Neutrophil (primary cell): ENCODE results near the gene POLA1.

Experiments used
- H3K27ac ChIP-seq: fragments of 200-600 bp; sonication (generic); 2 replicates; pipeline ENCODE4 v1.5.1; 2016; ENCODE audit warnings: mild to moderate bottlenecking, moderate library complexity
- H3K27me3 ChIP-seq: fragments of 200-600 bp; sonication (generic); 2 replicates; pipeline ENCODE4 v1.6.0; 2016; ENCODE audit warnings: mild to moderate bottlenecking
- H3K36me3 ChIP-seq: fragments of 200-600 bp; sonication (generic); 2 replicates; pipeline ENCODE4 v1.5.1; 2017
- H3K4me1 ChIP-seq, 2 experiments: fragments of 200-600 bp in 1 of 2; sonication (generic) in 1 of 2; 1 replicate in 1 of 2; 2 replicates in 1 of 2; pipeline versions ENCODE4 v1.5.1 to v1.6.1; 2013 to 2016; ENCODE audit warnings: low read depth in 1 of 2, low read length in 1 of 2, mild to moderate bottlenecking in 1 of 2, moderate library complexity in 1 of 2; ENCODE audit not compliant: control insufficient read depth in 1 of 2, insufficient read depth in 1 of 2
- H3K4me3 ChIP-seq, 2 experiments: fragments of 200-600 bp in 1 of 2; sonication (generic) in 1 of 2; 1 replicate in 1 of 2; 2 replicates in 1 of 2; pipeline ENCODE4 v1.5.1; 2013 to 2016; ENCODE audit warnings: low read depth in 1 of 2, low read length in 1 of 2, mild to moderate bottlenecking in 1 of 2, moderate library complexity in 1 of 2
- H3K9me3 ChIP-seq: fragments of 200-600 bp; sonication (generic); 2 replicates; pipeline ENCODE4 v1.5.1; 2016
- TF ChIP-seq, protein P1 (sequence below): fragments of 200-600 bp; sonication (generic); IDR thresholded peaks from 2 replicates; pipeline ENCODE4 v1.5.1; 2016; ENCODE audit warnings: antibody characterized with exemption

The POLA1 gene

DNA sequence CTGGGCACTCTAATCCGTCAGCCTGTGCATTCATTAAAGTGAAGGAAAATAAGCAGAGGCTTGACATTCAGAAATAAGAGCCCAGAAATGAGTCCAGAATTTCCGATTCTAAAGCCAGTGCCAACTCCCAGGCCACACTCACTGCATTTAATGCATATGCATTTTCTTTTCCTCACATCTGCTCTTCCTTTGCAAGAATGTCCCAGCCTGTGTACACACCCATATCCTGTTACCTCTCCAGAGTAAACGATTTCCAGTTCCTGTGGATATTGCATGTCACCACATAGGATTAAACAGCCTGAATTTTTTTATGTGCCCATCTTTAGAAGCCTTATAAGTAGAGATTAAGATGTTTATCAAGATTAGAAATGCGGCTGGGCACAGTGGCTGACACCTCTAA lies 294.6 kb downstream of the POLA1 start:
- Histone ChIP-seq H3K9me3 (no peaks in the 10 kb centered on the region), H3K27ac (no peak overlapping the region), H3K4me1 (no peaks in the 10 kb centered on the region), H3K36me3 (no peaks in the 10 kb centered on the region), H3K4me3 (no peak overlapping the region), H3K27me3 (no peaks in the 10 kb centered on the region)
- TF ChIP-seq, protein P1, sequence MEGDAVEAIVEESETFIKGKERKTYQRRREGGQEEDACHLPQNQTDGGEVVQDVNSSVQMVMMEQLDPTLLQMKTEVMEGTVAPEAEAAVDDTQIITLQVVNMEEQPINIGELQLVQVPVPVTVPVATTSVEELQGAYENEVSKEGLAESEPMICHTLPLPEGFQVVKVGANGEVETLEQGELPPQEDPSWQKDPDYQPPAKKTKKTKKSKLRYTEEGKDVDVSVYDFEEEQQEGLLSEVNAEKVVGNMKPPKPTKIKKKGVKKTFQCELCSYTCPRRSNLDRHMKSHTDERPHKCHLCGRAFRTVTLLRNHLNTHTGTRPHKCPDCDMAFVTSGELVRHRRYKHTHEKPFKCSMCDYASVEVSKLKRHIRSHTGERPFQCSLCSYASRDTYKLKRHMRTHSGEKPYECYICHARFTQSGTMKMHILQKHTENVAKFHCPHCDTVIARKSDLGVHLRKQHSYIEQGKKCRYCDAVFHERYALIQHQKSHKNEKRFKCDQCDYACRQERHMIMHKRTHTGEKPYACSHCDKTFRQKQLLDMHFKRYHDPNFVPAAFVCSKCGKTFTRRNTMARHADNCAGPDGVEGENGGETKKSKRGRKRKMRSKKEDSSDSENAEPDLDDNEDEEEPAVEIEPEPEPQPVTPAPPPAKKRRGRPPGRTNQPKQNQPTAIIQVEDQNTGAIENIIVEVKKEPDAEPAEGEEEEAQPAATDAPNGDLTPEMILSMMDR: no peak

DNA sequence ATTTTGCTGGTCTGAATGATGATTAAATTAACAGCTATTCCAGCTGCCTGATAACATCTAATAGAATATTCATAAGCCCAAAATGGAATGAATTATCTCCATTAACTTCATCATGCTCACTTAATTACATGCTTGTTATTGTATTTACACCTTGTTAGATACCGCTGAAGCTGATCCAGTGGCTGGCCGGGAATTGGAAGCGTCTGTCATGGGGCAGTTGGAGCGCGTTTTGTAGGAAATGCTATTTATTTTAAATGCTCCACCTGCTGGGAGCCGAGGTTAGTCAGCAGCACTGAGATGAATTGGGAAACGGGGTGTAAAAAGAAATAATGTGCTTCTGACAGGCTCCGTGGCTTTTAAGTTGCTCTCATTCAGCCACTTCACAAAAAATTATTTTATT lies 296.8 kb downstream of the POLA1 start:
- H3K4me3 ChIP-seq: no peak overlapping the region
- no peaks in the 10 kb centered on the region for H3K27me3 ChIP-seq
- no peak overlapping the region for H3K27ac ChIP-seq
- no peaks in the 10 kb centered on the region for H3K9me3 ChIP-seq
- TF ChIP-seq, protein P1: no peak
- H3K4me1 ChIP-seq: no peaks in the 10 kb centered on the region
- no peaks in the 10 kb centered on the region for H3K36me3 ChIP-seq

DNA sequence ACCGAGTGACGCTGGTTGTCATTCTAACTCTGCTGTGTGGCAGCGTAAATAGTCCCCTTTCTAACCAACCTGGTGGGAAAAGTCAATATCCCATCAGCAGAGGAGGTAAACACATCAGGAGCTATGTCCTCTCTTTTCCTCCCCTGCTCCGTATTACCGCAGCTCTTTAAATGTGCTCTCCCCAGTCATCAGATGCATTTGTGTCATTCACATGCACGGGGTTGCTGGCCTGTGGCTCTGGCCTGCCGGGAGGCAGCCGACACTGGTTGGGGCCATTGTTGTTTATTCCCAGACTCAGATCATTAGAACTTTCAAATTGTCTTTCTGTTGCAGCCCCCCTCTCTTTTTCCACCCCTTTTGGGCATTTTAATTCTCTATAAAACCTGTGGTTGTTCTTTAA lies 300.2 kb downstream of the POLA1 start:
- H3K4me1 ChIP-seq: no peaks in the 10 kb centered on the region
- no peak overlapping the region for H3K27ac ChIP-seq
- no peaks in the 10 kb centered on the region for H3K36me3 ChIP-seq
- H3K4me3 ChIP-seq: no peak overlapping the region
- H3K27me3 ChIP-seq: no peaks in the 10 kb centered on the region
- no peaks in the 10 kb centered on the region for H3K9me3 ChIP-seq
- TF ChIP-seq, protein P1: no peak

DNA sequence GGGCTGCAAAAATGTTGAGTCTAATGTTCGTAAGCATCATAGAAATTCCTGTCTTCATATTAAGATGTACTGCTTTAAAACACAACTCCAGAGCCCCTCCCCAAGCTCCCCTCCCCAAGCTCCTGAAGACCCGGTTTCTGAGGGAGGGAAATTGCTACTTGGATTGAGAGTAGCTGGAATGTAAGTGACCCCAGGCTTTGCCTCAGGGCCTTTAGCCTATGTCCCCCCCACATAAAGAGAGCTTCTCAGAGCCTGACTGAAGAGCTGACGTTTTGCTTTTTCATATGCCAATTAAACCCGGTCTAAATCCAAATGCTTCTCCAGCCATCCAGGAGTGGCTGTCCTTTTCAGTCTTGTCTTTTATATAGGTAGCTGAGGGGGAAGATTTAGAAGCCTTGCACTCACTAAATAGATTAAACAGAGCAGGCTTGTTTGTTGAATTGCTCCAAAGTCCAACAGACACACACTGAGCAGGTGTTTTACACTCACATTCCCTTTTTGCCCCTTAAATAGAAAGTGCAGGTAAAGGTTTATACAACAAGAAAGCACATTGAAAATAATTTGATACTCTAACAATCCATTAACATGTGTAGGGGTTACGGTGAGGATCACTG lies 302.5 kb downstream of the POLA1 start:
- H3K36me3 ChIP-seq: no peaks in the 10 kb centered on the region
- peaks cover 5% of the 10 kb centered on the region for H3K27me3 ChIP-seq
- TF ChIP-seq, protein P1: no peak
- H3K4me1 ChIP-seq: no peaks in the 10 kb centered on the region
- no peaks in the 10 kb centered on the region for H3K9me3 ChIP-seq
- no peak overlapping the region for H3K4me3 ChIP-seq
- no peak overlapping the region for H3K27ac ChIP-seq

DNA sequence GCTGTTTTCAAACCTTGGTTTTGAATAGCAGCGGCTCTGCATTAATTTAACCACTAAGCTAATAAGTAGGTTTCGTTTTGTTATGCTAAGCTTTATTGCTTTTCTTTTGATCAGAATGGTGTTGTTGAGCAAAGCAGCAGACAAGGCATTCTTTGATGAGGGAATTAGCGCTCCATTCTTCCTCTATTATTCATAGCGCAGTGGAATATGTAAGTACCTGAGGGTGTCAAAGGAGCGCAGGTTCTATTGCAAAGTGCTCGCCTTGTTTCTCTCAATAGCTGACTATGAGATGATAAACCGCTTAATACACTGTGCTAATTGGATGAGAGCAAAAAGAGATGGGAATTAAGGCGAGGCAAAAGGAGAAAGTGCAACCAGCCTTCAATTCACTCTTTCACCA lies 305.8 kb downstream of the POLA1 start:
- H3K9me3 ChIP-seq: no peaks in the 10 kb centered on the region
- no peak overlapping the region for H3K27ac ChIP-seq
- TF ChIP-seq, protein P1: no peak
- no peaks in the 10 kb centered on the region for H3K36me3 ChIP-seq
- H3K27me3 ChIP-seq: peaks cover 38% of the 10 kb centered on the region
- no peaks in the 10 kb centered on the region for H3K4me1 ChIP-seq
- H3K4me3 ChIP-seq: no peak overlapping the region
